SKM-1 treated with dmso at 0.1 percent for 144 hours (cell line): Measurements from ENCODE around the gene PDK1.

Experiments
- DNase-seq: peaks from one replicate; lab custom pipeline; 2025; ENCODE audit not compliant: unreplicated experiment; lab: John Stamatoyannopoulos, UW

The PDK1 gene

DNA sequence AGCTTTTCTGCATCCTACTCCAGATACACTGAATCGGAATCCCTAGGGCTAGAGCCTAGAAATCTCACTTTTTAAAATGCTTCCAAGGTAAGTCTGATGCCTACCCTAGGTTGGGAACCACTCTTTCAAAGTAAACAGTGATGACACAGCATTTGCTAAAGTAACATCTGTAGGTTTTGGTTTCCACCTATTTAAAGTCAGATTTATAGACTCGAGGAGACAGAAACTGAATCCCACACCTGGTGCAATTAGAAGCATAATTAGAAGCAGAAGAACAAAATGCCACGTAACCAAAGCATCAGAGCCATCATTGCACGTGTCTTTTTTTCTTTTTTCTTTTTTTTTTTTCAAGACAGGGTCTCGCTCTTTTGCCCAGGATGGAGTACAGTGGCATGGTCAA lies 40.9 kb downstream of the PDK1 start:
- DNase-seq, result no peak

DNA sequence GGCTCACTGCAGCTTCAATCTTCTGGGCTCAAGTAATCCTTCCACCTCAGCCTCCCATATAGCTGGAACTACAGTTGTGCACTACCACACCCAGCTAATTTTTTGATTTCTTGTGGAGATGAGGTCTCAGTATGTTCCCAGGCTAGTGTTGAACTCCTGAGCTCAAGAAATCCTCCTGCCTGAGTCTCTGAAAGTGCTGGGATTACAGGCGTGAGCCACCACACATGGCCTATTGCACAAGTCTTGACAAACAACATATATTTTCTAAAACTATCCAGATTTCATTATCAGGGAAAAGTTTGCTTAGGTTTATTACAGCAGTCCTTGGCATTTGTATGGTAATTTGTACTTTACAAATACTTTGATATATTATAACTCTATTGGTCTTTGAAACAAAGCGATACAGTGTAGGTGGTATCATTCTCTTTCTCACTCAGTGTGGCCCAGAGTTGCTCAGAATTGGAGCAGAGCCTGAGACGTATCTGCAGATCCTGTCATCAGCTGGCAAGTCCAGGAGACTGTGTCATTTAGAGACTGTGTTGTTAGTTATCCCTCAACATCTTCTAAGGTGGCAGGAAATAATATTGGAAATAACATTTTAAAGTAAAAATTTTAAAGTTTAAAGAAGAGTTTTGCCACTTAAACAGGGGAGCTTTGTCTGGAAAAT lies 41.4 kb downstream of the PDK1 start:
- DNase-seq, result no peak

DNA sequence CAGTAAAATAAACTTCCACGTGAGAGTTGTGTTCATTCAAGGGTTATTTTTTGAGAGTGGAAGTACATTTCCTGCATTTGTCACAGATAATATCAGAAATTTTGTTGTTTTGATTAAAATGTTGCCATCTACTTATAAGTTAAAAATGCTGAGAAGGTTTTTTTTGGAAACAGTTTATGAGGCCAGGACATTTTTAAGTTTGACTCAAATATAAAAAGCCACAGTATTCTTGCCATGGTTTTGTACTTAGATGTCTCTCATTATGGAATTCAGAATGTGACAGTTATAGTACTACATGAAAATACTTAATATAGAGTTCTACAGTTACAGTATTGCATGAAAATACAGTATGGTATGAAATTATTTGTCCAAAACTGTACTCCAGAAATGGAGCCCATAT lies 44.1 kb downstream of the PDK1 start:
- no peak for DNase-seq

DNA sequence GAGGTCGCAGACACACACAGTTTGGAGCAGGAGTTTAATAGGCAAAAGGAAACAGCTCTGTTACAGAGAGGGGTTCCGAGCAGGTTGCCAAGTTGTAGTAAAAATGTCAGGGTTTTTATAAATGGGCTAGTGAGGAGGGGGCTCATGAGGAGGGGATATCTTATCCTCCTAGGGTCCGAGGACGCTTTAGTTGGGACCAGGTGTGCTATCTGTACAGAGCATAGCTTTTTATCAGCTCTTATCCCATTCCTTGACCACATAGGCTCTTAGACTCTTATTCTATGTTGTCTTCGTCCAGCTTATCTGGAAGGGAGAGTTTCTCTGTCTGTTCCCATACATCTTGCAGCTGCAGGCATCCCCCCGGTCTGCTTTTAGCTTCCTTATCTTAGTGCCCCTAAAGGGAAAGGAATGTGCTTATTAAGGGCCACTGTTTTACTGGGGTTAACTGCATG lies 44.7 kb downstream of the PDK1 start:
- no peak for DNase-seq

DNA sequence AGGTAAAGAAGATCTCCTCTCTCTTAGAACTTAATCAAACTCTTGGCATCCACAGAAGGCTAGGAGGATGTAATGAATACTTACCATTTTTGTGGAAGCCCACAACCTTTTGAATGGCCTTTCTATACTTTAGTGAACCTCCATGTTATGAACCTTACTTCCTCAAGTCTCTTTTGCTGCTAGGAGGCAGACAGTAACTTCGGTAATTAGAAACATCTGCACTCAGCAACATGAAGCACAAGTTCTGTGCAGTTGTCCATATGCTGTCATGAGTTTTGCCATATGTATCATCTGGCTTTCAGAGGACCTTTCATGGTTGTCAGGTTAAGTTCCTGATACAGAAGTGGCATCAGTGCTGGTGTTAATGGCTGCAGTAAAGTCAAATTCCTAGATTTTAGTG lies 50.4 kb downstream of the PDK1 start:
- no peak for DNase-seq

DNA sequence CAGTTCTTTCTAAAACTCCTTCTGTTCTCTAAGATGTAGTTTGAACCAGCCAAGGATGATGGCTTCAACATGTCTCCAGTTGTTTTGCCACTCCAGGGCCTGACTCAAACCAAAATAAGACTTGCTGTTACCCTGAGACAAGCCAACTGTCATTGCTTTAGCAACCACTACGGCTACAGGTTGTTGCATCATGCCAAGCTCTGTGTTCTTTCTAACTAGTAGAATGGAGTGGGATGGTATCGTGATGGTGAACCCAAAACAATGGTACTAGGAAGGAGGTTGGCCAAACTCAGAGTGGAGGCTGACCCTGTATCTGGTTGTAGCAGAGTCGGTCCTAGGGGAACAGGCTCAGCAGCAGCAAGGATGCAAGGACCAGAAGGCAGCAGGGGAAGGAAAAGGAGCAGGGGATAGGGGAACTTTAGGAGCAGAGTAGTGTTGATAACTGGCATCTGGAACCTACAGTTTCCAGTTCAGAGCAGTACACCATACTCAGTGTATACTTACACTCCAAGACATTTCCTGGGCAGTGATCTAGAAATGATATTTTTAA lies 51.6 kb downstream of the PDK1 start:
- DNase-seq, result no peak

DNA sequence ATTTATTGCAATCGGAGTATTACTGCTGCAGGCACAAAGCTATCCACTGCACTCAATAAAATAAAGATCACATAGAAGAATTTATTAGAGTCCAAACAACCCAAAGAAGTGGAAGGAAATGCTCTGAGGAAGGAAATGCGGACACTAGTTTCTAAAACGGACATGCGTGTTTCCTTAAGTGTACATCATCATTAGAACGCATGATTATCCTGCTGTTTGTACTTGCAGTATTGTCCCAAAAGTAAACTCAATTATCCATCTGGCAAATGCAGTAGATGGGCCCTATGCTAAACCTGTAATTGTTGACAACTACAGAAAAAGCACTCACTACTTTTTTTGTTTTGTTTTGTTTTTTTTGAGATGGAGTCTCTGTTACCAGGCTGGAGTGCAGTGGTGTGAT lies 53.6 kb downstream of the PDK1 start:
- DNase-seq, result no peak

DNA sequence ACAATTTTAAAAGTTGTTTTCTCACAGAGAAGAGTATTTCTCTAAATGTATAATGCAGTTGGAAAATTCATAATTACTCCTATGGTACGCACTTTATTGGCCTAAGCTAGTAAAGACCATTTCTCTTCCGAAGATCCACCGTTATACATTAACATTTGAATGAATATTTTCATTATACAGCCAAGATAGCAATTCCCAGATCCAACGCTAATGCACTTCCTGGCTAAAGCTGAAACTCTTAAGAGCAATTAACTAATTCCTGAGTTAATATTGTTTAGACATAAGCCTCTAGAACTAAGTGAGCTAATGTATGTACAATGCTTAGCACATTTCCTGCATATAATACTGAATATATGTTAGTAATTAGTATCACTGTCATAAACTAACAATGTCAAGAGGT lies 56.2 kb downstream of the PDK1 start:
- no peak for DNase-seq

DNA sequence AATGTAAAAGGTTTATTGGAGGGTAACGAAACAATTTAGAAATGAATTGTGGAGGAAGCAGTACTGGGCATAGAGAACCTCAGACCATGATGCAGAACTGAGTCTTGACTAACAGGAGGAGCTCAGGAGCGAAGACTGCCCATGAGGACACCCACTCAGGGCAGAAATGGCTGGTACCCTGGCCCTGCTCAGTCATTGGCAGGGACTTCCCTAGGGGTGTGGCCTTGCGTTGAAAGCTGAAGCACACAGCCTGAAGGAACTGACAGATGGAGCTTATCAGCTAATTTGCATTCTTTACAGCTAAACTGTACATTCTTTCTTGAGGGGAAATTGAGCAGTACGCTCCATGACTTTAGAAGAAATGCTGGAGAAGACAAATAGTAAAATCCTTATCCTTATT lies 57.1 kb downstream of the PDK1 start:
- DNase-seq, result no peak

DNA sequence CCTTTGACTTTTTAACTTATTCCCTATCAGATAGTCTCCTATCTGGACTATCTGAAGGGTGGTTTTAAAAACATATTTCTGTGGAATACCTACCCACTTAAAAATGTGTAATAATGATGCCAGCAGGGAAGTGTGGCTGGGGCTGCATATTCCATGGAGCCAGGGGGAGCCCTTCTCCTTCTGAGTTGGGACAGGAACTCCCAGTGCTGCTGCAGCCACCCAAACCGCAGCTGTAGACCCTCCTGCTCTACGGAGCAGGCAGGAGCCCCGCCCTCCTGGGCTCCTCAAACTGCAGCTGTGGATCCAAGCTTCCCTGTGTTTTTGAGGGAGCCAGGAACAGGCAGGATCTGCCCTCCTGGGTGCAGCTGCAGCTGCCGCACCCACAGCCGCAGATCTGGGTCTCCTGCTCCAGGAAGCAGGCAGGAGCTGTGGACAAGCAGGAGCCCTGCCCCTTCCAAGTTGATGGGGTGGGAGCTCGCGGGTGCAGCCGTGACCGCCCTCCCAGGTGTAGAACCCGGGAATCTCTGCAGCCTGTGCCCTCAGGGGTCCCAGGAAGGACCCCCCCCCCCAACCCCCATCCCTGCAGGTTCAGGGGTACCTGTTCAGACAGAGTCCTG lies 57.8 kb downstream of the PDK1 start:
- no peak for DNase-seq

DNA sequence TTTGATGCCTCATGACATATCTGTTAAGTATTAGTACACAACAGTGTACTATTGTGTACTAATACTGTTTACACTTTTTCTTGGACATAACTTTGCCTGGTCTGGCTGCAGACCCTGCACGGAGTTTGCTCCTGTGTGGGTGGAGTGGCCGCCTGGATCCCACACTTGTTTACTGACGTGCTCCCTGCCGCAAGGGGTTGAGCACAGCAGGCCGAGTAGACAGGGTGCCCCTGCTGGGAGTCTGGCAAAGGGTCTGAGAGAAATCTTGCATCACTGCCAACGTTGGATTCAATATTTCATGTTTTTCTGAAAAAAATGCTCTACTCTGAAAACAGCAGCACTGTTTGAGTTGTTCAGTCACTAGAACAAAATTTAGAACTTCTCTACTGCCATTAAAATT lies 59.0 kb downstream of the PDK1 start:
- DNase-seq, result no peak

DNA sequence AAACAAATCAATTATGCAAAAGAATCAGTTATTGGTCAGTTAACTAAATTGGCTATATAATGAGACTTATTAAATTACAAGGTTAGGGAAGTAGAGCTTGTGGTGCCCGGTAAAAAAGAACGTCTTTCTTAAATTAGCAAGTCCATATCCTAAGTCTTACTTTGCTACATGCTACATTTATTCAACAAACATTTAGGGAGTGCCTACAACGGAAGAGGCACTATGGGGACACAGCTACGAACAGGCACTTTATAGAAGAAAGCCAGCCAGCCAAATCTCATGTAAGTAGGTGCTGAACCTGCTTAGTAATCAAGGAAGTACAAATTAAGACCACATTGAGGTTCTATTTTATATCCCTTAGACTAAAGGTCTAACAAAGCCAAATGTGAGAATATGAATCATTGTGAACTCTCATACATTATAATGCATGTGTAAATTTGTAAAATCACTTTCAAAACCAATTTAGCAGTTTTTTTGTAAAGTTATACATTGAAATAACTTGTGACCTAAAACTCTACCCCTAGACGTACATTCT lies 59.9 kb downstream of the PDK1 start:
- DNase-seq, result no peak

DNA sequence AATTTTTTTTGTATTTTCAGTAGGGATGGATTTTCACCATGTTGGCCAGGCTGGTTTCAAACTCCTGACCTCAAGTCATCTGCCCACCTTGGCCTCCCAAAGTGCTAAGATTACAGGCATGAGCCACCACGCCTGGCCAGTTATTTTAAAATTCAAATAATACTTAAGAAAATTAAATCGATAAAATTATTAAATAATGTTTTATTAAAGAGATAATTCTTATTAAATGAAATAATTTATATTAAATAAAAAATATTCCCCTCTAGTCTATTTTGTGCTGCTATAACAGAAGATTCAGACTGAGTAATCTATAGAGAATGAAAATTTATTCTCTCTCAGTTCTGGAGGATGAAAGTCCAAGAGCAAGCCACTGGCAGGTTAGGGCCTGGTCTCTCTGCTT lies 61.2 kb downstream of the PDK1 start:
- no peak for DNase-seq

DNA sequence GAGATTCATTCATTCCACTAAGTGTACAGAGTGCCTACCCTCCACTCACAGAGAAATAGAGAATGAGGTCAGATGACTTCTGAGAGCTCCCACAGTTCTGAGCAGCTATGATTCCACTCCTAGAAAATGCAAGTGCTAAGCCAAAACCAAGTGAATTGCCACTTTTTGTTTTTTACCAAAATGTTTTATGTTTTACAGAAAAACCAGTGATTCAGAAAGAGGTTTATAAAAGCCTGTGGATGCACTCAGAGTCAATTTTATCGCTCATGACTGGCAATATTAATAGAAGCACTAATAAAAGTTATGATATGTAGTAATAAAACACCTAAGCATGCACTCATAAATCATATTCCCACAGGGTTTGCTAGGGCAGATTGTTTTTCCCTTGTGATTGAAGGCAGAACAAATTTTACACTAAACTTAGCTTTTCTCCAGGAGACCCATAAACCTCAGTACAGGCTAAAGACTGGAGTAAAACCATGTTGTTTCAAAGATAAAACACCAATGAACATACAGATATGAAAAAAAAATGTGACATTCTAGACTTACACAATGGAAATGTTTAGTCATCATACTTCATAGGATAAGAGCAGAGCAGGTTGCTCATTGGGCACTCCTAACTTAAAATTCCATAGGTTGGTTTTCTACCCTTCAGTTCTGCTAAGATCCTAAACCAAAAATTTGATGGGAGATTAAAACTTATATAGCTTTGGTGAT lies 67.5 kb downstream of the PDK1 start:
- DNase-seq, result no peak

DNA sequence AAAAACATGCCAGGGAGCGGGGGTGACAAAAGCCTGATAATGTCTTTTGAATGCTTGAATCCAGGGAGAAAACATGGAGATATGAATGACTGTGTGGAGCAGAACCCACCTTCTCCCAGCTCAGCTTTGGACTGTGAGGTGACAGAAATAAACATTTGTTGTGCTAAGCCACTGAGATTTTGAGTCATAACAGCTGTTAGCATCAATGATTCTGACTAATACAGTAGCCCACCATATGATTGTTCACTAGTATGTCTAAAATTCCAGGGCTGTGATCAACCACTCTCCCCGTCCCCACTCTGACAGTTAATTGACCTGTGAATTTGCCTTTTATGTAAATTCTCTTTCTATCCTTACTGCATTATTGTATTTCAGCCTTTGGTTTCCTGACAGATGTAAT lies 69.1 kb downstream of the PDK1 start:
- DNase-seq, result no peak

DNA sequence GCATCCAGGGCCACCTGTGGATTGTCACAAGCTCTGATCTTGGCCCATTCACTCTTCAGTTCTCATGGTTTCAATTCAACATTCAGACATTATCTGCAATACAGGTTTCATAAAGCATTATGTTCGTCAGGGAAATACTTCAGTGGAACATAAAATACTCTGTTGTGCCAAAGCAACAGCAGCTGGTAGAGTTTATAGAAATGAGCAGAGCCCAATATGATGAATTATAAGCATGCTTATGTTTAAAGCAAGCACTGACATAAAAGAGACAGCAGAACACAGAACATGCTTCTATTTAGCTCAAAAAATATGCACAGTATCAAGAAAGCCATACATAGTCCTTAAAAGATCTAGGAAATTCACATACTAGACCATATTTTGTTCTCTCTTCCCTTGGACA lies 71.3 kb downstream of the PDK1 start:
- no peak for DNase-seq

DNA sequence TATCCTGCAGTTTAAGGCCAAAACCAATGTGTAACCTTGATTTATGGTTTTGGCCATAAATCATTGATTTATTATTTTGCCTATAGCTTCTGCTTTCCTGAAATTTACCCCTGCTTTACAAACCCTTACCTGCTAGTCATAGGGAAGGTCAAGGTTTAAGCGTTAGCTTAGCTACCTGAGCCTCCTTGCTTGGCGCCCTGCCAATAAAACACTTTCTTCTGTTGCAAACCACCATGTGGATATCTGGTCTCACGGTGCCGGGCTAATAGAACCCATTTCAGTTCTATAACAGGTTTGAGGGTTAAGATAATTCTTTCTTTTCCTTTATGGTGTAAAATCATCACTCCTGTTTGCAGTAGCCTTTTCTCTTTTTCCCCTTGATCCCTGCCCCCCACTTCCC lies 72.2 kb downstream of the PDK1 start:
- no peak for DNase-seq

DNA sequence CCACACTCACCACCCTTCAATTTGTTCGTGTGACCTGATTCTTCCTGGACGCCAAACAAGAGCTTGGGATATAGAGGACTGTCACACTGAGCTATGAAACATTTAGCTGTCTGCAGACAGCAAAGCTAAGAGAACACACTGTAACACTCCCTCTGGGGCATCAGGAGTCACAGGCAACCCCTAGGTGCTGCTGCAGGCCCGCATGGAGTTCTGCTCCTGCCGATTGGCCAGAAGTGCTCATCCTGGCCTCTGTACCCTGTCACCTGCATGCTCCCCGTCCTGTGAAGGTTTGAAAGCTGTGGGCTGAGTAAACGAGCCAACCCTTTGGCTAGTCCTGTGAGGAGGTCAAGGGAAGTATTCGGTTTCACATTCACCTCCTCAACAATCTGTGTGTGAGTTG lies 73.7 kb downstream of the PDK1 start:
- no peak for DNase-seq

DNA sequence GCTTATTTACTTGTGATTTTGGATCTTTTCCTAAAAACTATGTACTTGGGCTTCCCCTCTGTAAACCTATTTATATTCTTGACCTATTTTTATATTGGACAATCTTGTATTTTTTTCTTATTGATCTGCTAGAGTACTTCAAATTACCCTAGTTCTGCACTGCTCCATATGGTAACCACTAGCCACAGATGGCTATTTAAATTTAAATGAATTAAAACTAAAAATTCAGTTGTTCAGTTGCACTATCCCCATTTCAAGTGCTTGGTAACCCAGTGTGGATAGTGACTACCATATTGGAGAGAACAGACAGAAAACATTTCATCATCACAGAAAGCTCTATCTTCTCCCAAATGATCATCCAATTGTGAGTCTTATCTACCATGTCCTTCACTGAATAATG lies 74.3 kb downstream of the PDK1 start:
- no peak for DNase-seq

DNA sequence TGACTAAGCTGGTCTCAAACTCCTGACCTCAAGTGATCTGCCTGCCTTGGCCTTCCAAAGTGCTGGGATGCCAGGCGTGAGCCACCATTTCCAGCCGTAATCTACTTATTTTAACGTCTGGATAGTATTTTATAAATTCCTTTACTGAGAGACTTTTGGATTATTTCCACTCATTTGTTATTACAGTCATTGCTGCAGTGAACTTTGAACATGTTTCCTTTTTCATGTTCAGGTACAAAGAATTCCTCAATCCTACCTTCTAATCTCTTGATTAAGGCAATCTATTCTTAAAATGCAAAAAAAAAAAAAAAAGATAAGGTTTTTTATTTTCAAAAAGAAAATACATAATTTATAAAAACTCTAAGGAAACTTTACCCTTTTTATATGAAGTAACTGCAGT lies 78.6 kb downstream of the PDK1 start:
- DNase-seq, result no peak

DNA sequence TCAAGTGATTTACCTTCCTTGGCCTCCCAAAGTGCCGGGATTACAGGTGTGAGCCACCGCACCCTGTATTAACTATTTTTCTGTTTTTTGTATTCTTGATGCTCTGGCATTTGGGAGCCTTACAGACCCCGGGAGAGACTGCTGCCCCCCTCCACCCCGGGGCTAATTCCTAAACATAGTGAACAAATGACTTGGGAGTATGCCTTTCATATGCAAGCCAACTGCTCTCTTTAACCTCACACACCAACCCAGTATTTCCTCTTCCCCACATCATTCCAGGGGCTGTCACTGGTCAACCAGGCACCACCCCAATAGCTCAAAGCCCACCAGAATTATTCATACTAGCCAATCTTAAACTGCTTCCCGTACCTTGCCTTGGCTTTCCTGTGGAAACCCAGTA lies 79.7 kb downstream of the PDK1 start:
- DNase-seq, result no peak

DNA sequence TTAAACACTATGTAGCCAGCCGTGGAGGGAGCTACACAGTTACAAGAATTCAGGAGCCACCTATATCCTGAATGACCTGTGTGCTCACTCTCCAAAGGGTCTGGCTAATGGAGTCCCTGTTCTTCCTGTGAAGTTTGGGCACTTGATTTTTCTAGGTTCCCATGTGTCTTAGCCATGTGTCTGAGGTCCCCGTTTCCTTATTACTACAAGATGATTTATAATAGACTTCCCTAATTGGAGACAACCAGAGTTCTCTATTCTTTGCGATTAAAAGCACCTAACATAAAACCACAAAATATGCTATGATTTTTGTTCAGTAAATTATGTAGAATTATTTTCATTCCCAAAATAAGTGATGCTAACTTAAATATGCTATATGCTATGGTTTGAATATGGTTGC lies 83.4 kb downstream of the PDK1 start:
- no peak for DNase-seq
